Measurements from ENCODE around the gene MYO1D.

DNA sequence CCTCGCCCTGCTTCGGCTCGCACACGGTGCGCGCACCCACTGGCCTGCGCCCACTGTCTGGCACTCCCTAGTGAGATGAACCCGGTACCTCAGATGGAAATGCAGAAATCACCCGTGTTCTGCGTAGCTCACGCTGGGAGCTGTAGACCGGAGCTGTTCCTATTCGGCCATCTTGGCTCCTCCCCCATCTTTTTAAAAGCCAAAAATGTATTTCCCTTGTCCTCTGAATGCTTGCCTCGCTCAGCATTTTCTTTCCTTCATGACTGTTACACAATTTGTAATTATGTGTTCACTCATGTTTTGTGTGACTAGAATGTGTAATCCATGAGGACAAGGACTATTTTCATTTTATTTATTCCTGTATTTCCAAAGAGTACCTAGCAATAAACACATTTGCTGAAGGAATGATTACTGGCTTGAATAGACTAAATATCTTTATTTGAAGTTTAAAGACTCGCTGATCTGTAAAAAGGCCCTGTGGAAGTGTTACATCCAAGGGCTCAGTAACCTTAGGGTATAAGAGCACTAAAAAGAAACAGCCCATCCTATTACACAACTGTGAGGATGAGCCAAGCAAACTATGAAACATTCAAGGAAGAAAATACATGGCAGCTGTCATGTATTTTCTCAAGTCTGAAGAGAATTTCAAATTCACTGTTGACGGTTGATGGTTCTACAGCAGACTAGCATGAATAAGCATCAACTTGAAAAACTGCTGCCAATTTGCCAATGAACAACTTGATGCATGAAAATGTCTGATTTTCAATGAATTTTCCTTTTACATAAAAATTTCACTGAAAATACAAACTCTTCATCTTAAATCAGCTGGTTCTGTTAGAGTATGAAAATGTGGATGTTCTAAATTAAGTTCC lies 192.6 kb downstream of the MYO1D start:
- TF ChIP-seq, protein P1, sequence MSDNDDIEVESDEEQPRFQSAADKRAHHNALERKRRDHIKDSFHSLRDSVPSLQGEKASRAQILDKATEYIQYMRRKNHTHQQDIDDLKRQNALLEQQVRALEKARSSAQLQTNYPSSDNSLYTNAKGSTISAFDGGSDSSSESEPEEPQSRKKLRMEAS (IDR thresholded peaks at IDR 0.05): no peak
- TF ChIP-seq EGR1 (IDR thresholded peaks at IDR 0.05) (no peak), YY1 (IDR thresholded peaks at IDR 0.05; ENCODE audit: low read depth) (no peak), ZBTB7A (IDR thresholded peaks at IDR 0.05; ENCODE audit: low read depth) (no peak), REST (IDR thresholded peaks at IDR 0.05; ENCODE audit: low read depth) (no peak), RAD21 (IDR thresholded peaks at IDR 0.05; ENCODE audit: low read depth) (no peak), EP300 (IDR thresholded peaks at IDR 0.05; ENCODE audit: borderline replicate concordance) (no peak)

All from Ishikawa (cell line).